H1 (cell line): ENCODE measurements around the gene TTLL5. TPM values are rescaled to one million over a fixed set of nuclear protein-coding genes. Genes with fewer than 3 reads are reported as not detected.

Experiments used
- CTCF ChIA-PET: fragments of 300-600 bp; sonication (Branson Sonifier 250); formaldehyde crosslinking; loops from one replicate; lab custom pipeline; 2021; ENCODE audit not compliant: partially characterized antibody; lab: Charles Lee
- POLR2A ChIA-PET: fragments of 300-600 bp; sonication (Branson Sonifier 250); formaldehyde crosslinking; loops from one replicate; lab custom pipeline; 2021; ENCODE audit warnings: inconsistent platforms; ENCODE audit not compliant: partially characterized antibody; lab: Charles Lee
- DNase-seq, 2 experiments: peaks; one replicate each; pipeline versions ENCODE4 v3.0.0 to v3.0.0-alpha.2; 2010 to 2022; ENCODE audit warnings: low spot score in 2 of 2, low read depth in 1 of 2, mixed read lengths in 1 of 2
- FAIRE-seq: peaks from 2 replicates; lab custom pipeline; 2011; peaks lifted over from hg19 to GRCh38; lab: Jason Lieb, UNC
- H2AFZ ChIP-seq: 2 replicates; pipeline ENCODE4 v1.8.1; 2012; ENCODE audit warnings: low read length, inconsistent platforms
- H2AK5ac ChIP-seq: 2 replicates; pipeline ENCODE4 v1.6.1; 2013; ENCODE audit warnings: low read depth, low read length
- H2BK120ac ChIP-seq: replicated peaks from 2 replicates; pipeline ENCODE3; 2013; ENCODE audit warnings: low read depth, low read length, inconsistent platforms
- H2BK12ac ChIP-seq: 2 replicates; pipeline ENCODE4 v1.6.1; 2013; ENCODE audit warnings: low read depth, low read length
- H2BK15ac ChIP-seq: 2 replicates; pipeline ENCODE4 v1.6.1; 2013; ENCODE audit warnings: low read length
- H2BK20ac ChIP-seq: 2 replicates; pipeline ENCODE4 v1.6.1; 2013; ENCODE audit warnings: low read length
- H2BK5ac ChIP-seq: 2 replicates; pipeline ENCODE4 v1.6.1; 2013; ENCODE audit warnings: low read depth, low read length
- H3K14ac ChIP-seq: 2 replicates; pipeline ENCODE4 v1.6.1; 2013; ENCODE audit warnings: inconsistent platforms; ENCODE audit not compliant: insufficient read length
- H3K18ac ChIP-seq: 2 replicates; pipeline ENCODE4 v1.6.1; 2013; ENCODE audit warnings: low read length; ENCODE audit errors: extremely low read depth
- H3K23ac ChIP-seq: 2 replicates; pipeline ENCODE4 v1.6.1; 2013; ENCODE audit warnings: inconsistent platforms; ENCODE audit not compliant: insufficient read length
- H3K23me2 ChIP-seq: 2 replicates; pipeline ENCODE4 v1.6.1; 2013; ENCODE audit warnings: low read depth, low read length
- H3K27ac ChIP-seq: 2 replicates; pipeline ENCODE4 v1.6.1; 2011; ENCODE audit warnings: low read depth, low read length, inconsistent platforms
- H3K27me3 ChIP-seq, 4 experiments: replicated peaks in 1 of 4; 1 replicate in 1 of 4; 2 replicates in 3 of 4; pipeline versions ENCODE4 v1.6.1 to v1.8.1; 2011 to 2013; ENCODE audit warnings: low read length in 3 of 4, mild to moderate bottlenecking in 3 of 4, inconsistent platforms in 2 of 4, mixed read lengths in 2 of 4, moderate library complexity in 1 of 4; ENCODE audit not compliant: control insufficient read depth in 3 of 4, insufficient read depth in 3 of 4; ENCODE audit errors: extremely low read depth in 1 of 4
- H3K36me3 ChIP-seq, 4 experiments: 2 replicates each; pipeline versions ENCODE4 v1.6.1 to v1.8.1; 2011 to 2013; ENCODE audit warnings: mild to moderate bottlenecking in 4 of 4, low read length in 3 of 4, moderate library complexity in 2 of 4, control low read depth in 1 of 4, inconsistent platforms in 1 of 4; ENCODE audit not compliant: insufficient read depth in 4 of 4, control insufficient read depth in 2 of 4
- H3K4ac ChIP-seq: replicated peaks from 2 replicates; pipeline ENCODE3; 2013; ENCODE audit warnings: low read length, low read depth, mixed read lengths, inconsistent platforms; ENCODE audit not compliant: insufficient read length
- H3K4me1 ChIP-seq, 4 experiments: replicated peaks in 1 of 4; 1 replicate in 1 of 4; 2 replicates in 3 of 4; pipeline versions ENCODE4 v1.6.1 to v1.8.1; 2011 to 2013; ENCODE audit warnings: low read length in 3 of 4, inconsistent platforms in 2 of 4, mixed read lengths in 1 of 4; ENCODE audit not compliant: insufficient read depth in 4 of 4, control insufficient read depth in 3 of 4
- H3K4me2 ChIP-seq, 2 experiments: 2 replicates each; pipeline versions ENCODE4 v1.6.1 to v1.8.1; 2011 to 2013; ENCODE audit warnings: low read depth in 2 of 2, low read length in 2 of 2, control low read depth in 1 of 2, inconsistent platforms in 1 of 2, mild to moderate bottlenecking in 1 of 2; ENCODE audit not compliant: insufficient read depth in 1 of 2
- H3K4me3 ChIP-seq, 4 experiments: fragments of 200-600, 300-600 bp in 1 of 4; sonication (generic), shearing (Covaris generic), sonication (Bioruptor Twin) in 1 of 4; 2 replicates each; pipeline versions ENCODE4 v1.5.1 to v1.8.1; 2011 to 2016; ENCODE audit warnings: low read length in 4 of 4, low read depth in 3 of 4, control low read depth in 2 of 4, inconsistent platforms in 2 of 4, mild to moderate bottlenecking in 2 of 4, mixed read lengths in 1 of 4, moderate library complexity in 1 of 4; ENCODE audit not compliant: insufficient read depth in 2 of 4; ENCODE audit errors: extremely low read depth in 1 of 4
- H3K56ac ChIP-seq: replicated peaks from 2 replicates; pipeline ENCODE3; 2013; ENCODE audit warnings: low read depth, mild to moderate bottlenecking, mixed read lengths, low read length, inconsistent platforms; ENCODE audit not compliant: insufficient read length
- H3K79me1 ChIP-seq: 2 replicates; pipeline ENCODE4 v1.6.1; 2013; ENCODE audit warnings: low read depth, low read length, control low read depth
- H3K79me2 ChIP-seq, 2 experiments: 2 replicates each; pipeline versions ENCODE4 v1.6.1 to v1.8.1; 2012 to 2013; ENCODE audit warnings: low read length in 2 of 2, mild to moderate bottlenecking in 2 of 2, inconsistent platforms in 1 of 2; ENCODE audit not compliant: insufficient read depth in 2 of 2, control insufficient read depth in 1 of 2
- H3K9ac ChIP-seq, 4 experiments: replicated peaks in 1 of 4; 1 replicate in 1 of 4; 2 replicates in 3 of 4; pipeline versions ENCODE4 v1.6.1 to v1.8.1; 2011 to 2013; ENCODE audit warnings: low read depth in 3 of 4, low read length in 3 of 4, control low read depth in 2 of 4, mild to moderate bottlenecking in 2 of 4, moderate library complexity in 2 of 4, inconsistent platforms in 1 of 4; ENCODE audit errors: extremely low read depth in 1 of 4
- H3K9me3 ChIP-seq, 2 experiments: 2 replicates each; pipeline versions ENCODE4 v1.6.1 to v1.8.1; 2012 to 2013; ENCODE audit warnings: mild to moderate bottlenecking in 2 of 2, moderate library complexity in 2 of 2, control low read depth in 1 of 2, inconsistent platforms in 1 of 2, low read depth in 1 of 2, low read length in 1 of 2, mixed read lengths in 1 of 2; ENCODE audit not compliant: insufficient read depth in 2 of 2
- H4K20me1 ChIP-seq, 2 experiments: replicated peaks in 1 of 2; 2 replicates each; pipeline versions ENCODE3 to v1.8.1; 2011 to 2013; ENCODE audit warnings: inconsistent platforms in 2 of 2, low read length in 2 of 2, mild to moderate bottlenecking in 1 of 2; ENCODE audit not compliant: insufficient read depth in 2 of 2, control insufficient read depth in 1 of 2
- H4K5ac ChIP-seq: 2 replicates; pipeline ENCODE4 v1.6.1; 2013; ENCODE audit warnings: low read length, low read depth, mixed read lengths, inconsistent platforms; ENCODE audit not compliant: insufficient read length
- H4K8ac ChIP-seq: 2 replicates; pipeline ENCODE4 v1.8.0; 2013; ENCODE audit warnings: mild to moderate bottlenecking, moderate library complexity, low read length, inconsistent platforms; ENCODE audit not compliant: insufficient read depth; ENCODE audit errors: extremely low read depth
- H4K91ac ChIP-seq: replicated peaks from 2 replicates; pipeline ENCODE3; 2013; ENCODE audit warnings: low read length, mixed read lengths, inconsistent platforms; ENCODE audit not compliant: insufficient read length
- ATF2 ChIP-seq: IDR thresholded peaks from 2 replicates; pipeline ENCODE4 v1.6.1; 2012; ENCODE audit warnings: low read length, inconsistent platforms
- CEBPB ChIP-seq: IDR thresholded peaks from 2 replicates; pipeline ENCODE4 v1.6.1; 2012; ENCODE audit warnings: low read depth, low read length
- CREB1 ChIP-seq: IDR thresholded peaks from 2 replicates; pipeline ENCODE4 v1.6.1; 2012; ENCODE audit warnings: inconsistent platforms
- GTF2F1 ChIP-seq: IDR thresholded peaks from 2 replicates; pipeline ENCODE4 v1.6.1; 2012; ENCODE audit warnings: low read depth, low read length, improper control_type of control experiment, borderline replicate concordance
- KDM4A ChIP-seq: IDR thresholded peaks from one replicate; pipeline ENCODE4 v1.7.1; 2012; ENCODE audit warnings: low read depth, mild to moderate bottlenecking, moderate library complexity, low read length, inconsistent platforms; ENCODE audit not compliant: severe bottlenecking
- RFX5 ChIP-seq: IDR thresholded peaks from 2 replicates; pipeline ENCODE4 v1.6.1; 2011; ENCODE audit warnings: low read depth, low read length, improper control_type of control experiment, borderline replicate concordance
- SIN3A ChIP-seq, 2 experiments: IDR thresholded peaks in 1 of 2; conservative IDR thresholded peaks in 1 of 2; 2 replicates each; pipeline ENCODE4 v1.6.1; 2011 to 2012; ENCODE audit warnings: low read length in 2 of 2, improper control_type of control experiment in 1 of 2, low read depth in 1 of 2, mild to moderate bottlenecking in 1 of 2
- SIRT6 ChIP-seq: IDR thresholded peaks from one replicate; pipeline ENCODE4 v1.7.1; 2012; ENCODE audit warnings: low read length, inconsistent platforms
- SP2 ChIP-seq: IDR thresholded peaks from 2 replicates; pipeline ENCODE4 v1.6.1; 2012; ENCODE audit warnings: mild to moderate bottlenecking, low read length, inconsistent platforms
- TAF1 ChIP-seq: IDR thresholded peaks from 2 replicates; pipeline ENCODE4 v1.6.1; 2011; ENCODE audit warnings: mild to moderate bottlenecking, low read depth, low read length
- polyA plus RNA-seq, 7 experiments: library from polyadenylated mRNA; depleted of rRNA in 3 of 7; stranded (reverse) in 5 of 7; unstranded in 2 of 7; fragments of >200 nt in 5 of 7; fragments of 200-250 nt in 2 of 7; gene quantifications; 1 replicate in 5 of 7; 2 replicates in 1 of 7; 4 replicates in 1 of 7; pipeline versions ENCODE4 v1.2.1 to v1.2.3, GENCODE V29; 2011 to 2013; ENCODE audit warnings: missing spikeins in 2 of 7, mixed read lengths in 2 of 7
- total RNA-seq: library from RNA; stranded (reverse); fragmentation: NEBNext Ultra II Directional; extraction: Animal tissue kit (Norgen Biotek cat#: 25700); gene quantifications from 2 replicates; pipeline ENCODE4 v1.2.1, GENCODE V29; 2021
- TF ChIP-seq, protein P1 (sequence below), 3 experiments: IDR thresholded peaks; 1 replicate in 2 of 3; 2 replicates in 1 of 3; pipeline versions ENCODE4 v1.5.1 to v1.6.1; 2011; ENCODE audit warnings: low read length in 3 of 3, mild to moderate bottlenecking in 3 of 3, inconsistent platforms in 2 of 3, low read depth in 1 of 3, moderate library complexity in 1 of 3; ENCODE audit not compliant: insufficient read depth in 1 of 3; ENCODE audit errors: control extremely low read depth in 1 of 3

Gene TTLL5
- total and polyA plus RNA-seq, 2 of the 8 experiments (the other 6 are each of a cell fraction or from before 2014, with no cell fraction given): 16.1 to 45.9 TPM

DNA sequence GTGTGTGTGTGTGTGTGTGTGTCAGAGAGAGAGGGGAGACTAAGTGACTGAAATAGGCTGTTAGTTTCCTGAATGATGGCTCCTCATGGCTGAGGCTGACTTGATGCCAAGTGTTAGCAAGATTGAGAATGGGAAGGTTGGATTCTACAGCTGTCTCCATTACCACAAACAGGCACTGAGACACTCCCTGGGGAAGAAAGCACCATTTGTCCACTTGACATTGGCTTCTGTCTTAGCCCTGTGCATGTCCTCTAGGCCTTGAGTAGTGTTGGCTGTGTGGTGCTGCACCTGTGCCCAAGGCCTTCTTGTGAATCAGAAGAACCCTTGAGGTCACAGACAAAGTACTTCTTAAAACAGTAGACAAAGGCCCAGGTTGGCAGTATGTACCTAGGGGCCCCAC is 16.0 kb upstream of the TTLL5 start:
- FAIRE-seq: no peak
- H3K27ac ChIP-seq: no peak overlapping the region
- H3K27me3 ChIP-seq: no peaks in the 10 kb centered on the region
- H2BK20ac ChIP-seq: no peak overlapping the region
- H2BK15ac ChIP-seq: no peak overlapping the region
- no peaks in the 10 kb centered on the region for H3K4me1 ChIP-seq
- no peak overlapping the region for H4K5ac ChIP-seq
- ChIA-PET POLR2A (interaction anchor here (1.2 to 2.7 kb wide), 2 partner anchors 9 kb away, joined by 3 to 11 read pairs; no protein-coding TSS in a partner anchor), CTCF (interaction anchor here (0.5 to 3.0 kb wide), 7 partner anchors 8 to 336 kb away, joined by 3 to 29 read pairs (median 3); partner anchors contain the start of gene FLVCR2)
- no peak overlapping the region for H3K23ac ChIP-seq
- DNase-seq: no peak
- no peaks in the 10 kb centered on the region for H4K20me1 ChIP-seq
- H2AK5ac ChIP-seq: no peak overlapping the region
- no peak overlapping the region; the same call in 1 of the 2 replicates for H4K8ac ChIP-seq
- peaks cover 6 to 25% (median 9%) of the 10 kb centered on the region in 4 experiments; a peak in 7 of 8 replicates for H3K36me3 ChIP-seq
- no peaks in the 10 kb centered on the region for H3K9me3 ChIP-seq
- H2AFZ ChIP-seq: no peak overlapping the region
- H3K4ac ChIP-seq: no peak overlapping the region
- no peak overlapping the region for H2BK120ac ChIP-seq
- no peaks in the 10 kb centered on the region for H3K79me1 ChIP-seq
- H3K14ac ChIP-seq: no peak overlapping the region
- no peak overlapping the region for H4K91ac ChIP-seq
- no peak overlapping the region for H3K4me3 ChIP-seq
- H3K9ac ChIP-seq: no peak overlapping the region
- H2BK12ac ChIP-seq: no peak overlapping the region
- H3K79me2 ChIP-seq: no peaks in the 10 kb centered on the region
- H3K56ac ChIP-seq: no peak overlapping the region
- no peak overlapping the region for H3K4me2 ChIP-seq
- no peak overlapping the region for H3K18ac ChIP-seq
- no peak overlapping the region for H2BK5ac ChIP-seq
- H3K23me2 ChIP-seq: no peaks in the 10 kb centered on the region
- no peak for TF ChIP-seq SP2
- TF ChIP-seq GTF2F1: no peak
- no peak for TF ChIP-seq CREB1
- no peak for TF ChIP-seq RFX5
- TF ChIP-seq SIN3A (conservative IDR thresholded peaks at IDR 0.05 in 1 of 2, IDR thresholded peaks at IDR 0.05 in 1 of 2; ENCODE audit: low read depth in 1 of 2, low read length in 2 of 2): no peak
- TF ChIP-seq CEBPB: no peak
- TF ChIP-seq, protein P1, sequence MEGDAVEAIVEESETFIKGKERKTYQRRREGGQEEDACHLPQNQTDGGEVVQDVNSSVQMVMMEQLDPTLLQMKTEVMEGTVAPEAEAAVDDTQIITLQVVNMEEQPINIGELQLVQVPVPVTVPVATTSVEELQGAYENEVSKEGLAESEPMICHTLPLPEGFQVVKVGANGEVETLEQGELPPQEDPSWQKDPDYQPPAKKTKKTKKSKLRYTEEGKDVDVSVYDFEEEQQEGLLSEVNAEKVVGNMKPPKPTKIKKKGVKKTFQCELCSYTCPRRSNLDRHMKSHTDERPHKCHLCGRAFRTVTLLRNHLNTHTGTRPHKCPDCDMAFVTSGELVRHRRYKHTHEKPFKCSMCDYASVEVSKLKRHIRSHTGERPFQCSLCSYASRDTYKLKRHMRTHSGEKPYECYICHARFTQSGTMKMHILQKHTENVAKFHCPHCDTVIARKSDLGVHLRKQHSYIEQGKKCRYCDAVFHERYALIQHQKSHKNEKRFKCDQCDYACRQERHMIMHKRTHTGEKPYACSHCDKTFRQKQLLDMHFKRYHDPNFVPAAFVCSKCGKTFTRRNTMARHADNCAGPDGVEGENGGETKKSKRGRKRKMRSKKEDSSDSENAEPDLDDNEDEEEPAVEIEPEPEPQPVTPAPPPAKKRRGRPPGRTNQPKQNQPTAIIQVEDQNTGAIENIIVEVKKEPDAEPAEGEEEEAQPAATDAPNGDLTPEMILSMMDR (IDR thresholded peaks at IDR 0.05; ENCODE audit: control extremely low read depth in 1 of 3, insufficient read depth in 1 of 3, low read depth in 1 of 3, low read length in 3 of 3): no peak
- TF ChIP-seq KDM4A: no peak
- TF ChIP-seq SIRT6: no peak
- no peak for TF ChIP-seq TAF1
- no peak for TF ChIP-seq ATF2
